ENCODE data around the gene HDAC2.
"Not testable (repeated sequence)": the region's sequence is repeated elsewhere in the genome, so short reads cannot be mapped to it uniquely, and the experiment has no call there.

The HDAC2 gene

DNA sequence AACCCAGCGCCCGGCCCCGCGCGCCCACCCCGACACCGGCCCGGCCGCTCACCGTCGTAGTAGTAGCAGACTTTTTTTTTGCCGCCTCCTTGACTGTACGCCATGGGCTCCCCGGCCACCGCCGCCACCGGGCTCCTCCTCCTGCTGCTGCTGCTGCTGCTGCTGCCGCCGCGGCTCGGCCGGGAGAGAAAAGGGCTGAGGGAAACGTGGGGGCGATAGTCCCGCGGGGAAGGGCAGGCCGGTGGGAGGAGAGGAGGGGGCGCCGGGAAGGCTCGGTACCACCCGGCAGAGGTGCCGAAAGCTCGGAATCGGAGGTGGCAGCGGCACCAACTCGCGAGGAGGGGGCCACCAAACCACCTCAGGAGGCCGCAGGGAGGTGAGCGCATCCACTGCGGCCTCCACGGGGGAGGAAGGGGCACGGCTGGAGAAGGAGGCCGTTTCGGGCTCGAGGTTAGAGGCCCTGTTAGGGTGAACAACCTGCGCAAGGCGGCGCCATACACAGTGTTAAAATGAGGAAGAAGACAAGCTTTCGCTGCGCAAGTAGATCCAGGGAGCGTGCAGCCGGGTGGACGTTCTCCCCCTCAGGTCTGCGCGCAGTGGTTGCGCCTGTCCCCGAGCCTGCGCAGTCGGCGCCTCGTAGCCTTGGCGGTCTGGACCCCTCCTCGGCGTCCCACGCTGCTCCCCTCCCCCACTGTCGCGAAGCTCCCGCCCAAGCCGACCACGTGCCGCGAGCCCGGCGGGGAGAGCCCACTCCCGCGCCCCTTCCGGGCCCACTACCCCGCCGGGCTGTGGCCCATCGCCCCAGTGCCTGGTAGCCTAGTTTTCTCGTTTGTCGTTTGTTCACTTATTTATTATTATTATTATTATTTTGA, at the start of gene HDAC2:
HDAC2 (minus strand) TSS at position 344 of the 872 bp plus-strand sequence; CDS start at position 104, 240 bp downstream.
- DNase-seq: peak; percentile 89 to 91

DNA sequence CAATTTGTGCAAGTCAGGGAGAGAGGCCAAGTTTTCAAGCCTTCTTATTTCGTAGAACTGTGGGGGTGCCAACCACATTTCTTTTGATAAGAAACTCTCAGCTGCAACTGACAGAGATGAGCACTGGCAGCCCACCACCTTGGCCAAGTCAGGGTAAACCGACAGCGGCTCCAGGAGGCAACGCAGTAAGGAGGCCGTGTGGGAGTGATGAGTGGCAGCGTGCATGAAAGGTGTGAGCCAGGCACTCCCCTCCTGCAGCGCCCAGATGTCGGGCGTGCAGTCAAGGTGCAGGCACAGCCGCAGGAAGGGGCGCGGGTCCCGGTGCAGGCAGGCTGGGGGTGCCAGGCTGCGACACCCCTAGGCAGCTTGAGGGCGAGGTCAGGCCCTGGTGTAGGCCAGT, 49.2 kb upstream of the HDAC2 start:
- DNase-seq: no peak

DNA sequence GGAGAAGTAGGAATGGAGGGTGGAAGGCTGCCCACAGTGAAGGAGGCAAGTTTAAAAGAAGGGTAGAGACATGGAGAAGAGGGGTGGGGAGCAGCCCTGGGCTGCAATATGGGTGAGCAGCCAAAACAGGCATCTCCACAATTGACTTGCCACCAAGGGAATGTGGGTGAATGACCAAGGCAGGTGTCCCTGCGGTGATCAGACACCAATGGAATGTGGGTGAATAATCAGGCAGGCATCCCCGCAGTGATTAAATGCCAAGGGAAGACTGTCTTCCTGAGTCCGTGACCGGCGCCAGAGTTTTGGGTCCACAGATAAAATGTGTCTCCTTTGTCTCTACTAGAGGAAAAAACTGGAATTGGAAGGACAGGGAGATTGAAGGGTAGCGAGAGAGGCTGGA, 46.2 kb upstream of the HDAC2 start:
- DNase-seq: not testable (repeated sequence)

DNA sequence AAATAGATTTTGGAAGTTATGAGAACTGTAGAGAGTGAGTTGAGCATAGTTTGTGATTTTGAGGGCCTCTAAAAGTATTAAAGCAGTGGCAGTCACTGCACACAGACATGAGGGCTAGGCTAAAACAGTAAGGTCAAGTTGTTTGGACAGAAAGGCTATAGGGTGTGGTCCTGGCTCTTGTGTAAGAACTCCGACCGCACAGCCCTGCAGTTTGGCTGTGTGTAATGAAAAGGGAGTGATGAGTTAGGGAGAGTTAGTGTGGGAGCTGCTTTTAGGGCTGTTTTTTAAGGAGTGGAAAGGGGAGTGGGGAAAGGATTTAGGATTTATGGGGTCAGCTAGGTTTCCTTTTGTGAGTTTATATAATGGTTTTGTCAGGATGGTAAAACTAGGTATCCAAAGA, 43.2 kb upstream of the HDAC2 start:
- DNase-seq: not testable (repeated sequence)

DNA sequence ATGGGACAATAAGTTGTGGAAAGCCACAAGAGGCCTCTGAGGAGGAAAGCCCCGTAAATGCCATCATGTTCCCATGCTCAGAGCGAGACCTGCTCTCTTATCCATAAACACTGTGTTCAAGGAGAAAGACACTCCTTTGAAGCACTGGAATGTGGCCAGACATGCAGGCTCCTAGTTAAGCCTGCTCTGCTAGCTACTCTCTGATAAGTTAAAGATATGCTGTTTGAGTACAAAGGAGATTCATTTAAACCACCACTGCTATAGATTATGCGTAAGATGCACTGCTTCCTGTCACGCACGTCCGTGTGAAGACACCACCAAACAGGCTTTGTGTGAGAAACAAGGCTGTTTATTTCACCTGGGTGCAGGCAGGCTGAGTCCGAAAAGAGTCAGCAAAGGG, 40.5 kb upstream of the HDAC2 start:
- DNase-seq: not testable (repeated sequence)

DNA sequence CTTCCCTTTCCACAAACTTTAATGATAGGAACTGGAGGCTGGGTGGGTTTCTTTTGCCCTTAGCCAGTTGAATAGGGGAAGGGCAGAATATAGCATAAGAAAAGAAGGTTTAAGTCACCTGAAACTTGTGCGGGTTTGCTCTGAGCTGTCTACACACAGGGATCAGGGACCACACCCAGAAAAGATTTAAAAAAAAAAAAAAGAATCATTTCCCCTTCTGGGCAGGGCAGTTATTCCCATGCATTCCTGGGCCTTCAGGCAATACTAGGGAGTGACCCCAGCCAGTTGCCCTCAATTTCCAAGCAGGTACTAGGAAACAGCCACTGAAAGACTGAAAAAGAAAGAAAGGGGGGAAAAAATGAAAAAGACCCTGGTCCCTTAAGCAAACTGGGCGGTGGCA, 39.6 kb upstream of the HDAC2 start:
- no peak for DNase-seq

DNA sequence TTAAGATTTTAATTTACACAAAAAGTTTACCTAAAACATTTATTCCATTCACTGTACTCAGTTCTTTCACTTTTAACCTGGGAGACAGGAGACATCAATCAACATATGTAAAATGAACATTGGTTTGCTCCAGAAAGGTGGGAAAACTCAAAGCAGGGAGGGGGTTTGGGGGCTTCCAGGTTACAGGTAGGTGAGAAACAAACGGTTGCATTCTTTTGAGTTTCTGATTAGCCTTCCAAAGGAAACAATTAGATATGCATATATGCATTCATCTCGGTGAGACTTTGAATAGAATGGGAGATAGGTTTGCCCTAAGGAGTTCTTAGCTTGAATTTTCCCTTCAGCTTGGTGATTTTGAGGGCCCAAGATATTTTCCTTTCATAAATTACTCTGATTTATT, 38.2 kb upstream of the HDAC2 start:
- no peak for DNase-seq

DNA sequence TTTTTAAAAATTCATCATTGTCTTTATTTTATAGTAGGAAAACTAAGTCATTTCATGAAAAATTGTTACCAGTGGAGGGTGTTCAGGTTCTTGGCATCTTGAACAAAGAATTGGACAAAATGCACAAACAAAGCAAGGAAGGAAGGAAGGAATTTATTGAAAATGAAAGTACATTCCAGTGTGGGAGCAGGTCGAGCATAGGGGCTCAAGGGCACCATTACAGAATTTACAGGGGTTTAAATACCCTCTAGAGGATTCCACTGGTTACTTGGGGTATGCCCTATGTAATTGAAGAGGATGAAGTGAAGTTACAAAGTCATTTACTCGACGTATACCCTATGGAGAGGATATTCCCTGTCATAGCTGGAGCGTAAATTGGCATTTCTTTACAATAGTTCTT, 37.4 kb upstream of the HDAC2 start:
- no peak for DNase-seq

DNA sequence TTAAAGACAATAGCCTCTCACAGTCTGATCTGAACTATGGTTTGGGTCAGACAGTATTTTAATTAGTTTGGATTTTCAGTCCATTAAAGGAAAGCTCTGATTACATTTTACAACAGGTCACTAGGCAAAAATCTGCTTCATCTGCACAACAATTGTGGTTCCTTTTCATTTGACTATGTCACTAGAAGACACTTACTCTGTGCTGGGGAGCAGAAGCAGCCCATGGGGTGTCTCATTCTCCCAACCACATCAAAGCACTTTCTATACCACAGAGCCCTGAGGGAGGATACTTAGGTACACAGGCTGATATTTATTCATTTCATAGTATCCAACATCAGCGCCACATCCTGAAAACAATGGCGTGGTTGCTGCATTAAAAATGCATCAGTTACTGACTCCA, 36.6 kb upstream of the HDAC2 start:
- peak in 1 of 2 donors; percentile 2 for DNase-seq

DNA sequence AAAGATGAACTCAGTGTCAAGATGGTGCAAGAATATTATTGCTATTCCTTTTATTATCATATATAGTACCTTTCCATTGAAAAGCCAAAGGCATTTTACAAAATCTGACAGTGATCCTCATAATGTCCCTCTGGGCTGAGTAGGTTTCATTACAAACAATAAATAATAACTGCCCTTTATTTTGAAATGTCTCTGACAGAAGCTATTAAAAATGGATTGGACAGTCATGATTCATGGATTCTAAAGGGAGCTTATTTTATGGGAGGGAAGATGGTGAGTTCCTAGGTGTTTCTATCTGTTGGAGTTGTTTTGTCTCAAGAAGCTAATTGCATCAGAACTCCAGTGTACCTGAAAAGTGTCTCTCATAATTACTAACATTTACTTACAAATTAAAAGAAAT, 30.4 kb upstream of the HDAC2 start:
- no peak for DNase-seq

DNA sequence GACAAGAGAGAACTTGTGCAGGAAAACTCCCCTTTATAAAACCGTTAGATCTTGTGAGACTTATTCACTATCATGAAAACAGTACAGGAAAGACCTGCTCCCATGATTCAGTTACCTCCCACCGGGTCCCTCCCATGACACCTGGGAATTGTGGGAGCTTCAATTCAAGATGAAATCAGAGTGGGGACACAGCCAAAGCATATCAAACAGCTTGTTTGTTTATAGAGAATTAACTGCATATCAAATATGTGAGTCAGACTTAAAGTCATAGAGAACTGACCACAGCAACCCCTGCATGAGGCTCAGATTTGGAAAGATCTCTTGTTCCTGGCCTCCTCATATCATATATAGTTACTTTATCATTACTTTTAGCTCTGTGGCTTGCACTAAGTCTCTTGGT, 29.1 kb upstream of the HDAC2 start:
- no peak for DNase-seq

DNA sequence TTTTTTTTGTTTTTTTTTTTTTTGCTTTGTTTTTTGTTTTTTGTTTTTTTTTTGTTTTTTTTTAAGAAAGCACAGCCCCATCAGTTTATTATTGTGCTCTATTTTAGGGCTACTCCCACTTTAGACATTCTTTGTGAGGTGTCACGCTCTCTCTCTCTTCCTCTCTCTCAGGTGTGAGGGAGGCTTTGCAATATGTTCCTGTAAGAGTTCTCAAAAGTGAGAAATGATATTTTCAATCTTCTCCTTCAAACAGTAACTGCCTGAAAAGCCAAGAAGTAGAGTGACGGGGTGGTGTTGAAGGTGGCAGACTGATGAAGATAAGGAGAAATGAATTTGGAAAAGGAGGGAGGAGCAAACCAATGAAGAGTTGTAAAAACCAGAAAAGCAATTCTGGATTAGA, 28.3 kb upstream of the HDAC2 start:
- DNase-seq: no peak

DNA sequence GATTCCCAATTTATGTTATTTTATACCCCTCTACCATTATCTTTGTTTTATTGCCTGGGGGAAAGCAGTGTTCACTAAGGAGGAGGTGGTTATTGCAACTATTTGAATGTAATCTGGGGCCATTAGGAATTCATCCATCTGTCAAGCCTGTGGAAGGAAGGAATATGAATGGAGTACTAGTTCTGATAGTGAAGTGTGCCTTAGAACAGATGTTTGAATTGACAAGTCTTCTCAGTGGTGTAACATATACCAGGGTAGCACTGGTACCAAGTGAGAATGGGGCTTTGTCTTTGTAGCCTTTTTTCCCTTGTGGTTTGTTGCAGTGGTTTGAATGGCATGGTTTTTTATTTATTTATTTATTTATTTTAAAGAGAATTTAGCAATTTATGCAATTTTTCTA, 27.9 kb upstream of the HDAC2 start:
- no peak for DNase-seq

DNA sequence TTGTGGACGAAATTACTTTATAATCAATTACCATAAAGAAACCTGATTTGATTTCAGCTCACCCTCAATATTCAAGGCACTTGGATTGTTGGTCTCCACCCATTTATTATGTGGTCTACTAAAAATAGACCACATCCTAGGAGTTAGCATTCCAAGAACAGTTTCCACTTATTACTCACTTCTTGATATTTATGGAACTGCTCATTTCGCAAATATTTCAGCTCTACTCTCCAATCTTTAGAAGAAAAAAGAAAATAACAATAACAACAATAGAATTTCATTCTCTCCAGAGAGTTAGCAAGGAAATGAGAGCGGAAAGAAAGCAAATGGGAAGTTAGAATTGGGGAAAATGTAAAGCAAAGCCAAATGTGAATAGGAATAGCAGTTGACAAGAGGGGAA, 26.2 kb upstream of the HDAC2 start:
- no peak for DNase-seq

DNA sequence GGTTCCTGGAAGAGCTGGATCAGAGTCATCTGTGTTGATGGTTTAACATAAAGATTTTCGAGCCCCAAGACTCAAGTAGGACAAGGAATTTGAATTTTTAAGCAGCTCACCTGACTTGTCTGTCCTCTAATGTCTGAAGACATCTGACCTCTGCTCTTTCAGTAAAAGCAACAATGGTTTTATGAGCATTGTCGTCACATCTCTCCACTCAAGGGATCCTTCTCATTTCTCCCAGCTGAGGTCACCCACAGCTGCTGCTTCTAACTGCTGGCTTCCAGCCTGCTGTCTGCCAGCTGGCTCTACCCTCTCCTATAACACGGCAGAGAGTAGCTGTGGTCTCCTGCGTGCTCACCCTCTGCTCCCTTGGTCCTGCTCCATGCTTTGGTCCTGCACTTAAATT, 24.7 kb upstream of the HDAC2 start:
- no peak for DNase-seq

DNA sequence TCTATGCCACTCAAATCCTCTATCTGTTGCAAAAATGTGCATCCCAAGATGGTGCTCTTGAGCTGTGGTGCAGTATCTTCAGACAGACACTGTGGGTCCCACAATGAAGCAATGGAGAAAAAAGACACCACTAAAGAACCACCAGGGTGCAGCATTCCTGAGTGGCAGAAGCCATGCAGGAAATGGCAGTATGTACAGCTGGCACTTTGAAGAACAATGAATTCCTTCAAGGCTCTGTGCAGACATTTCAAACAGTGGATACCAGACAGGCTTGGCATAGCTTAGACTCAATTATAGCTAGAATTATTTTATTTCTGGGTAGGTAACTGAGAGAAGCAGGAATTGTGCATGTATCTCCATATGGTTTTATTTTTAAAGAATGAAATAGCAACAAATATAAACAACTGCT, 24.0 kb upstream of the HDAC2 start:
- DNase-seq: no peak

DNA sequence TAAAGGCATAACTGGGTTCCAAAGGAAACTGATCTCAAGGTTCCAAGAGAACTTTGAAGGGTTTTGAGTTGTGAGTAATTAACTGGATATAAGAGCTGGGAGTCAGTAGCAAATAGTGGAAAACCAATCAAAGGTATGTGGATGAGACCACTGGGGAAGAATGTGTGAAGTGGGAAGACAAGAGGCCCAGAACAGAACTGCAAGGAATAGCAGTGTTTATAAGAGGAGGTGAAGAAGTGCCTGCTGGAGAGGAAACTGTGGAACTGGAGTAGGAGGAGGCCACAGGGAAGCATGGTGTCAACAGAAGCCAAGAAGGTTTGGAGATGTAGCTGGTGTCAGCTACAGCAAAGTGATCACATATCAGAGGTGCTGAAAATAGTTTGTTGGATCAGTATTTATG, 18.7 kb upstream of the HDAC2 start:
- no peak for DNase-seq

DNA sequence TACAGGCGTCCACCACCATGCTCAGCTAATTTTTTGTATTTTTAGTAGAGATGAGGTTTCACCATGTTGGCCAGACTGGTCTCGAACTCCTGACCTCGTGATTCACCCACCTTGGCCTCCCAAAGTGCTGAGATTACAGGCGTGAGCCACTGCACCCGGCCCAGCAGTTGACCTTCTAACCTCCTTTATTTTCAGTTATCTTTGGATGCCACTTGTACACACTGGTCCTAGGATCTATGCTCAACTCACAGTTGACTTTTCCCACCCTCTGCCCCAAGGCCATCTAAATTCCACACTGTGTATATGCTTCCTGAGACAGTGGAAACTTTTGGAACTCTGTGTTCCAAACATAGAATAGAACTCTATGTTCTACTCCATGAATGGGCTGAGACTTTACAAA, 11.7 kb upstream of the HDAC2 start:
- DNase-seq: not testable (repeated sequence)

DNA sequence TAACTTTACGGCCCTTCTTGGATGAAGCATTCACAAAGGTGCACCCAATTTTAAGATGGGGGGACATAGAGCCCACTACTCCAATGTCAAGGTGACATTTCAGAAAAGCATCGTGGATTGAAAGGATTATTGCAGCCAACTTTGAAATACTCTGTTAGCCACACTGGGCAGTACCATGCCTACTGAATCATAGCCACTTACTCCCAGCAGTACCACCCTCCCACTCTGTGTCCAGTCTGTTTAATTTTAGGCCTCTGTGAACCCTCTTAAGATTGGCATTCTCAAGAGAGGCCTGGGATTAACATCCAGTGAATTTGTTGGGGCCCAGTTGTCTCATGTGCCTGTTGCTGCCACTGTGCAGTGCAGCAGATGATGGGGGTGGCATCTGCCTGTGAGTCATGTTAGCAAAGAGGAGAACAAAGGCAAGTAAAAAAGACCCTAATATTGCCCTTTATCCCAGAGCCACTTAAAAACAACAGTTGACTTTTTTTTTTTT, 11.2 kb upstream of the HDAC2 start:
- DNase-seq: no peak

DNA sequence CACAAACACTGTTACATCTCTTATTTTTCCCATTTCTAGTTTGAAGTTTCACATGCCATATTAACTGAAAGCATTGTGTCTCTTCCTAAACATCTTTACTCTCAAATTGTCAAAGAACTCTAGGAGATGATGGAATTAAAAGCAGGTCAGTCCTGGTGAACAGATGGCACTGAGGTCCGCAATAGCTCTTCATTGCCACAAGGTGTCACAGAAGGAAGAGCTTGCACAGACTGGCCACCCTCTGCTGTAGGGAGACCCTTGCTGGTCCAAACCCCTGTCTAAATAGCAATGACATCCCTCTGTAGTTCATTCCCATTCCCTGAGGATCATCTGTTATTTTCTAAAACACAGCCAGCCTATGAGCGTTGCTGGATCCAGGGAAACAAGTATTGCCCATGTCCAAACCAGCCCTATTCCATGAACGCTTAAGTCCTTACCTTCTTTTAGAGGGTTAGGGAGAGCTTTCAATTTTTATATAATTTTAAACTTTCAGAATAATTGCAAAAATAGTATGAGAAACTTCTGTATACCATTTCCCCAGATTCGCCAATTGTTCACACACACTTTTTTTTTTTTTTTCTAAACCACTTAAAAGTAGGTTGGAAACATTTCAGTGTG, 10.1 kb upstream of the HDAC2 start:
- no peak for DNase-seq

DNA sequence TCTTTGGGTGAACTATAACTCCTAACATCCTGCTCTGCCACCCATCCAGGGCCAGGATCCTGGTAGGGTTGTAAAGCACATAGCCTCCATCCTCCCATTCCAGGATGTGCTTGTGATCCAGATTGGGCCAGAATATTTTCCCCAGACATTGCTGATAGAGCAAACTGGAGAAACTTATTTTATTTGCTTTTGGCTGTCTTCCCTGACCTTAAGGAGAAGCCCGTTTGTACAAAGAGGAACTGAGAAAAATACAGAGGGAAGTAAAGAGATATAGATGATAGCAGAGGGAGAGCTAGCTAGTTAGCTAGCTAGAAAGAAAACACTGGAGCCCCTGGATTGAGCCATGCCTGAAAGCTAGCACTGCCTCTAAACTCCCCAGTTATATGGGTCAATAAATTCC, 9.0 kb upstream of the HDAC2 start:
- no peak for DNase-seq

DNA sequence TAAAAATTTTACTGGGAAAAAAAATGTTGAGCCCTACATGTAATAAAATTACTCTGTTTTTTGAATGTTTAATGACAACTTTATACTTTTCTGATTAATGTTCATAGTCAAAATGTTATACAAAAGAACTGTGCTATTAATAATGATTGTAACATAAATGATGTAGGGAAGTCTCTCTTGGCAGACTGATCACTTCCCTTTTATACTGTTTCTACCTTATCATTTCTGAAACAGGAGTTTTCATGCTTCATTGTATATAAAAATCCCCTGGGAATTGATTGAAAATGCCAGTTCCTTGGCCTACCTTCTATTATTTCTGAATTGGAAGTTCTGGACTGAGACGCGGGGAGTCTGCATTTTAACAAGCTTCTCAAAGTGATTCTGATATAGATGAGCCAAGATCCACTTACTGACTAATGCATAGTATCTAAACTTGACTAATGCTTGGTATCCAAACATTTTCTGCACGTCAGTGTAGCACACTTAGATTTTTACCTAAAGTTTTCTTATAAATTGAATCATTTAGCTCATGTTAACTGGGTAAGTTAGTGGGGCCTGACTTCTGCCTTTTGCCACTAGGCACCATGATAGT, 7.2 kb upstream of the HDAC2 start:
- no peak for DNase-seq

DNA sequence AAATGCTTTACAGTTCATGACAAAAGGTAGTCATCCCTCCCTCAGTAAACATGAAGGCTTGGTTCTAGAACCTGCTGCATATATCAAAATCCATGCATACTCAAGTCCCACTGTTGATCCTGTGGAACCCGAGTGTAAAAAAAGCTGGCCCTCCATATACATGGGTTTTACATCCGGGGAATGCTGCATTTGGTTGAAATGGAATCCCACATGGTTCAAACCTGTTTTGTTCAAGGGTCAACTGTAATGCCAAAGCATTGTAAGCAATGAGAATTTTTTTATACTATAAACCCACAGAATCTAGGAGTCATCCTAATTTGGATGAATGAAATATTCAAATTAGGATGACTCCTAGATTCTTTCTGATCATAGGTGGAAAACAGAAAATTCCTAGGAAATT, 5.9 kb upstream of the HDAC2 start:
- DNase-seq: no peak

DNA sequence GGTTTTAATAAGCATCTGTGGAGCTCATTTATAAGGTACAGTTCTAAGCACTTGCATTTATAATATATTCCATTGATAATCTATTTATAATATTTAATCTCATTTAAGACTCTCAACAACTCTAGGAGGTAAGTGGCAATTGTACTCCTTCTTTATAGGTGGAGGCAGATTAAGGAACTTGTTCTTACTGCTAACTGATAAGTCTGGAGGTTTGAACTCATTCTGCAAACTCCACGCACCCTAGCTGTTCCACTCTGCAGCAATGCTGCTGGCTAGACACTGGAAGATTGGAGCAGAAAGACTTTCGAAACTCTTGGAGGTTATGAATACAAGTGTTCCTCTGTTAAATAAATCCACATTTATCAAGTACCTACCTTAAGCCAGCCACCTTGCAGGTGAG, 793 bp upstream of the HDAC2 start:
- no peak for DNase-seq

All from stimulated activated CD4-positive, alpha-beta T cell treated with anti-CD3 and anti-CD28 coated beads, Interleukin-2, amount 100 ng/mL, for 24 hours (primary cell).